H1 (cell line): ENCODE results near the gene GFOD1. TPM values are rescaled to one million over a fixed set of nuclear protein-coding genes. Genes with fewer than 3 reads are reported as not detected.
A peak's percentile ranks its signal among the peaks of the same experiment; 100 is the strongest.

ENCODE experiments used
- CTCF ChIA-PET: fragments of 300-600 bp; sonication (Branson Sonifier 250); formaldehyde crosslinking; loops from one replicate; lab custom pipeline; 2021; ENCODE audit not compliant: partially characterized antibody; lab: Charles Lee
- POLR2A ChIA-PET: fragments of 300-600 bp; sonication (Branson Sonifier 250); formaldehyde crosslinking; loops from one replicate; lab custom pipeline; 2021; ENCODE audit warnings: inconsistent platforms; ENCODE audit not compliant: partially characterized antibody; lab: Charles Lee
- DNase-seq, 2 experiments: peaks; one replicate each; pipeline versions ENCODE4 v3.0.0 to v3.0.0-alpha.2; 2010 to 2022; ENCODE audit warnings: low spot score in 2 of 2, low read depth in 1 of 2, mixed read lengths in 1 of 2
- FAIRE-seq: peaks from 2 replicates; lab custom pipeline; 2011; peaks lifted over from hg19 to GRCh38; lab: Jason Lieb, UNC
- H2AFZ ChIP-seq: 2 replicates; pipeline ENCODE4 v1.8.1; 2012; ENCODE audit warnings: low read length, inconsistent platforms
- H2AK5ac ChIP-seq: 2 replicates; pipeline ENCODE4 v1.6.1; 2013; ENCODE audit warnings: low read depth, low read length
- H2BK120ac ChIP-seq: replicated peaks from 2 replicates; pipeline ENCODE3; 2013; ENCODE audit warnings: low read depth, low read length, inconsistent platforms
- H2BK12ac ChIP-seq: 2 replicates; pipeline ENCODE4 v1.6.1; 2013; ENCODE audit warnings: low read depth, low read length
- H2BK15ac ChIP-seq: 2 replicates; pipeline ENCODE4 v1.6.1; 2013; ENCODE audit warnings: low read length
- H2BK20ac ChIP-seq: 2 replicates; pipeline ENCODE4 v1.6.1; 2013; ENCODE audit warnings: low read length
- H2BK5ac ChIP-seq: 2 replicates; pipeline ENCODE4 v1.6.1; 2013; ENCODE audit warnings: low read depth, low read length
- H3K14ac ChIP-seq: 2 replicates; pipeline ENCODE4 v1.6.1; 2013; ENCODE audit warnings: inconsistent platforms; ENCODE audit not compliant: insufficient read length
- H3K18ac ChIP-seq: 2 replicates; pipeline ENCODE4 v1.6.1; 2013; ENCODE audit warnings: low read length; ENCODE audit errors: extremely low read depth
- H3K23ac ChIP-seq: 2 replicates; pipeline ENCODE4 v1.6.1; 2013; ENCODE audit warnings: inconsistent platforms; ENCODE audit not compliant: insufficient read length
- H3K23me2 ChIP-seq: 2 replicates; pipeline ENCODE4 v1.6.1; 2013; ENCODE audit warnings: low read depth, low read length
- H3K27ac ChIP-seq: 2 replicates; pipeline ENCODE4 v1.6.1; 2011; ENCODE audit warnings: low read depth, low read length, inconsistent platforms
- H3K27me3 ChIP-seq, 4 experiments: replicated peaks in 1 of 4; 1 replicate in 1 of 4; 2 replicates in 3 of 4; pipeline versions ENCODE4 v1.6.1 to v1.8.1; 2011 to 2013; ENCODE audit warnings: low read length in 3 of 4, mild to moderate bottlenecking in 3 of 4, inconsistent platforms in 2 of 4, mixed read lengths in 2 of 4, moderate library complexity in 1 of 4; ENCODE audit not compliant: control insufficient read depth in 3 of 4, insufficient read depth in 3 of 4; ENCODE audit errors: extremely low read depth in 1 of 4
- H3K36me3 ChIP-seq, 4 experiments: 2 replicates each; pipeline versions ENCODE4 v1.6.1 to v1.8.1; 2011 to 2013; ENCODE audit warnings: mild to moderate bottlenecking in 4 of 4, low read length in 3 of 4, moderate library complexity in 2 of 4, control low read depth in 1 of 4, inconsistent platforms in 1 of 4; ENCODE audit not compliant: insufficient read depth in 4 of 4, control insufficient read depth in 2 of 4
- H3K4ac ChIP-seq: replicated peaks from 2 replicates; pipeline ENCODE3; 2013; ENCODE audit warnings: low read length, low read depth, mixed read lengths, inconsistent platforms; ENCODE audit not compliant: insufficient read length
- H3K4me1 ChIP-seq, 4 experiments: replicated peaks in 1 of 4; 1 replicate in 1 of 4; 2 replicates in 3 of 4; pipeline versions ENCODE4 v1.6.1 to v1.8.1; 2011 to 2013; ENCODE audit warnings: low read length in 3 of 4, inconsistent platforms in 2 of 4, mixed read lengths in 1 of 4; ENCODE audit not compliant: insufficient read depth in 4 of 4, control insufficient read depth in 3 of 4
- H3K4me2 ChIP-seq, 2 experiments: 2 replicates each; pipeline versions ENCODE4 v1.6.1 to v1.8.1; 2011 to 2013; ENCODE audit warnings: low read depth in 2 of 2, low read length in 2 of 2, control low read depth in 1 of 2, inconsistent platforms in 1 of 2, mild to moderate bottlenecking in 1 of 2; ENCODE audit not compliant: insufficient read depth in 1 of 2
- H3K4me3 ChIP-seq, 4 experiments: fragments of 200-600, 300-600 bp in 1 of 4; sonication (generic), shearing (Covaris generic), sonication (Bioruptor Twin) in 1 of 4; 2 replicates each; pipeline versions ENCODE4 v1.5.1 to v1.8.1; 2011 to 2016; ENCODE audit warnings: low read length in 4 of 4, low read depth in 3 of 4, control low read depth in 2 of 4, inconsistent platforms in 2 of 4, mild to moderate bottlenecking in 2 of 4, mixed read lengths in 1 of 4, moderate library complexity in 1 of 4; ENCODE audit not compliant: insufficient read depth in 2 of 4; ENCODE audit errors: extremely low read depth in 1 of 4
- H3K56ac ChIP-seq: replicated peaks from 2 replicates; pipeline ENCODE3; 2013; ENCODE audit warnings: low read depth, mild to moderate bottlenecking, mixed read lengths, low read length, inconsistent platforms; ENCODE audit not compliant: insufficient read length
- H3K79me1 ChIP-seq: 2 replicates; pipeline ENCODE4 v1.6.1; 2013; ENCODE audit warnings: low read depth, low read length, control low read depth
- H3K79me2 ChIP-seq, 2 experiments: 2 replicates each; pipeline versions ENCODE4 v1.6.1 to v1.8.1; 2012 to 2013; ENCODE audit warnings: low read length in 2 of 2, mild to moderate bottlenecking in 2 of 2, inconsistent platforms in 1 of 2; ENCODE audit not compliant: insufficient read depth in 2 of 2, control insufficient read depth in 1 of 2
- H3K9ac ChIP-seq, 4 experiments: replicated peaks in 1 of 4; 1 replicate in 1 of 4; 2 replicates in 3 of 4; pipeline versions ENCODE4 v1.6.1 to v1.8.1; 2011 to 2013; ENCODE audit warnings: low read depth in 3 of 4, low read length in 3 of 4, control low read depth in 2 of 4, mild to moderate bottlenecking in 2 of 4, moderate library complexity in 2 of 4, inconsistent platforms in 1 of 4; ENCODE audit errors: extremely low read depth in 1 of 4
- H3K9me3 ChIP-seq, 2 experiments: 2 replicates each; pipeline versions ENCODE4 v1.6.1 to v1.8.1; 2012 to 2013; ENCODE audit warnings: mild to moderate bottlenecking in 2 of 2, moderate library complexity in 2 of 2, control low read depth in 1 of 2, inconsistent platforms in 1 of 2, low read depth in 1 of 2, low read length in 1 of 2, mixed read lengths in 1 of 2; ENCODE audit not compliant: insufficient read depth in 2 of 2
- H4K20me1 ChIP-seq, 2 experiments: replicated peaks in 1 of 2; 2 replicates each; pipeline versions ENCODE3 to v1.8.1; 2011 to 2013; ENCODE audit warnings: inconsistent platforms in 2 of 2, low read length in 2 of 2, mild to moderate bottlenecking in 1 of 2; ENCODE audit not compliant: insufficient read depth in 2 of 2, control insufficient read depth in 1 of 2
- H4K5ac ChIP-seq: 2 replicates; pipeline ENCODE4 v1.6.1; 2013; ENCODE audit warnings: low read length, low read depth, mixed read lengths, inconsistent platforms; ENCODE audit not compliant: insufficient read length
- H4K8ac ChIP-seq: 2 replicates; pipeline ENCODE4 v1.8.0; 2013; ENCODE audit warnings: mild to moderate bottlenecking, moderate library complexity, low read length, inconsistent platforms; ENCODE audit not compliant: insufficient read depth; ENCODE audit errors: extremely low read depth
- H4K91ac ChIP-seq: replicated peaks from 2 replicates; pipeline ENCODE3; 2013; ENCODE audit warnings: low read length, mixed read lengths, inconsistent platforms; ENCODE audit not compliant: insufficient read length
- WGBS, 2 experiments: shearing (Covaris generic) in 1 of 2; methylation state at CpG; one replicate each; pipeline versions ENCODE4 v1.1.6 to v1.1.7; 2013 to 2015; ENCODE audit warnings: low lambda C conversion rate in 2 of 2, mixed read lengths in 2 of 2, inconsistent platforms in 1 of 2, low coverage in 1 of 2, missing lambda C conversion rate in 1 of 2; ENCODE audit not compliant: insufficient replicate concordance in 2 of 2, insufficient coverage in 1 of 2, insufficient read length in 1 of 2; ENCODE audit errors: extremely low coverage in 1 of 2, missing lambda C conversion rate in 1 of 2; 5-methylcytosine and 5-hydroxymethylcytosine counted together
- polyA plus RNA-seq, 7 experiments: library from polyadenylated mRNA; depleted of rRNA in 3 of 7; stranded (reverse) in 5 of 7; unstranded in 2 of 7; fragments of >200 nt in 5 of 7; fragments of 200-250 nt in 2 of 7; gene quantifications; 1 replicate in 5 of 7; 2 replicates in 1 of 7; 4 replicates in 1 of 7; pipeline versions ENCODE4 v1.2.1 to v1.2.3, GENCODE V29; 2011 to 2013; ENCODE audit warnings: missing spikeins in 2 of 7, mixed read lengths in 2 of 7
- total RNA-seq: library from RNA; stranded (reverse); fragmentation: NEBNext Ultra II Directional; extraction: Animal tissue kit (Norgen Biotek cat#: 25700); gene quantifications from 2 replicates; pipeline ENCODE4 v1.2.1, GENCODE V29; 2021

The GFOD1 gene
- total and polyA plus RNA-seq, 2 of the 8 experiments (the other 6 are each of a cell fraction or from before 2014, with no cell fraction given): 2.5 to 8.8 TPM

GRCh38 chr6:13488015-13488895, 855 bp upstream of the GFOD1 start:
- FAIRE-seq (no peak), DNase-seq (no peak)
- Histone ChIP-seq H3K9me3 (no peaks in the 10 kb centered on the region), H2BK5ac (no peak overlapping the region), H3K79me1 (peaks cover 1% of the 10 kb centered on the region; the same call in 1 of the 2 replicates), H3K4me1 (peaks cover 0 to 8% (median 3%) of the 10 kb centered on the region in 4 experiments; a peak in 5 of 7 replicates), H3K4me2 (peak overlapping the region; percentile 90 to 92), H2AK5ac (no peak overlapping the region), H2BK15ac (peak overlapping the region; percentile 31; the same call in 1 of the 2 replicates), H3K23ac (no peak overlapping the region), H3K23me2 (peaks cover 29% of the 10 kb centered on the region), H4K8ac (peak overlapping the region; percentile 21; the same call in 1 of the 2 replicates), H3K27me3 (peaks cover 7 to 52% (median 31%) of the 10 kb centered on the region in 4 experiments), H2BK20ac (no peak overlapping the region; the same call in none of the 2 replicates), H2BK120ac (no peak overlapping the region), H3K27ac (no peak overlapping the region), H3K36me3 (no peaks in the 10 kb centered on the region), H2AFZ (peak overlapping the region; percentile 75; the same call in 1 of the 2 replicates), H4K5ac (no peak overlapping the region), H3K4me3 (peak overlapping the region; percentile 31 to 87 (median 46); a peak in 7 of 8 replicates), H3K18ac (0 out of 2 replicates have a peak overlapping the region, but pooled peaks have one; percentile 4), H3K79me2 (peaks cover 0 to 17% of the 10 kb centered on the region in 2 experiments; a peak in 3 of 4 replicates), H4K20me1 (peaks cover 0 to 10% of the 10 kb centered on the region in 2 experiments), H3K4ac (peak overlapping the region; percentile 65), H4K91ac (no peak overlapping the region), H3K9ac (no peak overlapping the region), H2BK12ac (peak overlapping the region; percentile 68; the same call in 1 of the 2 replicates), H3K14ac (no peak overlapping the region), H3K56ac (no peak overlapping the region)
- WGBS, 2 experiments: 26% methylated on average over 37 of the region's 57 CpGs; no CpG with 5 or more reads in 1 of the 2 experiments
- ChIA-PET POLR2A (interaction anchor here (0.9 to 3.7 kb wide), 10 partner anchors 9 to 127 kb away, joined by 3 to 29 read pairs (median 5); partner anchors contain the start of genes NOL7 and SIRT5), CTCF (interaction anchor here (0.8 to 2.3 kb wide), 5 partner anchors 20 to 158 kb away, joined by 3 to 6 read pairs (median 4); partner anchors contain the start of gene SIRT5)
